HepG2 (cell line): ENCODE measurements around the gene MYL11. TPM values are rescaled to one million over a fixed set of nuclear protein-coding genes. Genes with fewer than 3 reads are reported as not detected.

Experiments used
- CEBPB ChIP-seq: IDR thresholded peaks from 2 replicates; pipeline ENCODE4 v1.6.1; 2011; ENCODE audit warnings: low read depth, low read length, improper control_type of control experiment, borderline replicate concordance
- CREM ChIP-seq, 2 experiments: sonication (generic) in 1 of 2; formaldehyde crosslinking in 1 of 2; IDR thresholded peaks; 2 replicates each; pipeline versions ENCODE4 v1.4.0 to v1.6.1; 2016 to 2020; ENCODE audit warnings: antibody characterized with exemption in 1 of 2, mild to moderate bottlenecking in 1 of 2, missing genetic modification reagents in 1 of 2
- DNMT1 ChIP-seq: sonication (generic); formaldehyde crosslinking; IDR thresholded peaks from 2 replicates; pipeline ENCODE4 v1.5.1; 2020; ENCODE audit warnings: mild to moderate bottlenecking, missing genetic modification reagents
- ERF ChIP-seq: IDR thresholded peaks from 2 replicates; pipeline ENCODE4 v1.6.1; 2018; ENCODE audit warnings: missing biosample characterization, missing genetic modification reagents
- ESRRA ChIP-seq: sonication (generic); formaldehyde crosslinking; IDR thresholded peaks from 2 replicates; pipeline ENCODE4 v1.5.1; 2020; ENCODE audit warnings: mild to moderate bottlenecking, low read depth, missing genetic modification reagents
- JDP2 ChIP-seq: sonication (generic); formaldehyde crosslinking; IDR thresholded peaks from 2 replicates; pipeline ENCODE4 v1.8.1; 2022; ENCODE audit warnings: missing genetic modification reagents, borderline replicate concordance
- KLF6 ChIP-seq: IDR thresholded peaks from 2 replicates; pipeline ENCODE4 v1.8.0; 2016; ENCODE audit warnings: missing biosample characterization, missing genetic modification reagents
- MED1 ChIP-seq: sonication (generic); formaldehyde crosslinking; IDR thresholded peaks from 2 replicates; pipeline ENCODE4 v1.4.0; 2020; ENCODE audit warnings: missing genetic modification reagents
- SALL1 ChIP-seq: sonication (generic); formaldehyde crosslinking; IDR thresholded peaks from 2 replicates; pipeline ENCODE4 v1.8.0; 2022; ENCODE audit warnings: mild to moderate bottlenecking, missing genetic modification reagents
- TGIF2 ChIP-seq: IDR thresholded peaks from 2 replicates; pipeline ENCODE4 v1.6.1; 2016; ENCODE audit warnings: control low read depth, missing compliant biosample characterization
- YEATS2 ChIP-seq: sonication (generic); formaldehyde crosslinking; IDR thresholded peaks from 2 replicates; pipeline ENCODE4 v1.4.0; 2020; ENCODE audit warnings: missing genetic modification reagents, borderline replicate concordance
- ZFAT ChIP-seq: sonication (generic); formaldehyde crosslinking; conservative IDR thresholded peaks from 2 replicates; pipeline ENCODE4 v1.8.1; 2023; ENCODE audit warnings: missing genetic modification reagents, inconsistent platforms
- ZFP36 ChIP-seq: fragments of 150-350 bp; IDR thresholded peaks from 2 replicates; pipeline ENCODE4 v1.6.1; 2018; ENCODE audit warnings: borderline replicate concordance, low read length, low read depth; ENCODE audit not compliant: partially characterized antibody
- ZNF143 ChIP-seq: sonication (generic); formaldehyde crosslinking; IDR thresholded peaks from 2 replicates; pipeline ENCODE4 v1.4.0; 2020; ENCODE audit warnings: missing genetic modification reagents
- ZNF3 ChIP-seq: IDR thresholded peaks from 2 replicates; pipeline ENCODE4 v1.7.0; 2017; ENCODE audit warnings: inconsistent platforms
- ZNF556 ChIP-seq: sonication (generic); formaldehyde crosslinking; IDR thresholded peaks from 2 replicates; pipeline ENCODE4 v1.4.0; 2020; ENCODE audit warnings: mild to moderate bottlenecking, missing genetic modification reagents, borderline replicate concordance
- ZNF737 ChIP-seq: sonication (generic); formaldehyde crosslinking; IDR thresholded peaks from 2 replicates; pipeline ENCODE4 v1.5.0; 2020; ENCODE audit warnings: missing genetic modification reagents, mild to moderate bottlenecking, borderline replicate concordance
- polyA plus RNA-seq, 8 experiments: library from polyadenylated mRNA; depleted of rRNA in 3 of 8; stranded (reverse) in 7 of 8; unstranded in 1 of 8; fragments of >200 nt; fragmentation: Illumina TruSeq in 4 of 8; extraction: Trizol in 4 of 8; gene quantifications; 2 replicates each; pipeline versions ENCODE4 v1.2.1 to v1.2.3, GENCODE V29; 2011 to 2016; ENCODE audit warnings: low read depth in 4 of 8, missing spikeins in 1 of 8, mixed read lengths in 1 of 8; ENCODE audit not compliant: insufficient read depth in 1 of 8
- total RNA-seq, 5 experiments: library from RNA; depleted of rRNA; stranded (reverse); fragments of >200 nt; fragmentation: Illumina TruSeq; extraction: Trizol; gene quantifications; 2 replicates each; pipeline ENCODE4 v1.2.3, GENCODE V29; 2016; ENCODE audit warnings: low read depth in 1 of 5
- TF ChIP-seq, protein P1 (sequence below): sonication (generic); formaldehyde crosslinking; IDR thresholded peaks from 2 replicates; pipeline ENCODE4 v1.5.0; 2020; ENCODE audit warnings: mild to moderate bottlenecking, missing genetic modification reagents
- TF ChIP-seq, protein P2 (sequence below): sonication (generic); formaldehyde crosslinking; IDR thresholded peaks from 2 replicates; pipeline ENCODE4 v1.5.0; 2020; ENCODE audit warnings: mild to moderate bottlenecking, missing genetic modification reagents, borderline replicate concordance
- TF ChIP-seq, protein P3 (sequence below): sonication (generic); formaldehyde crosslinking; IDR thresholded peaks from 2 replicates; pipeline ENCODE4 v1.8.1; 2022; ENCODE audit warnings: mild to moderate bottlenecking, missing genetic modification reagents
- TF ChIP-seq, protein P4 (sequence below): sonication (generic); formaldehyde crosslinking; IDR thresholded peaks from 2 replicates; pipeline ENCODE4 v1.8.1; 2023; ENCODE audit warnings: mild to moderate bottlenecking, missing genetic modification reagents, borderline replicate concordance
- TF ChIP-seq, protein P5 (sequence below): sonication (generic); formaldehyde crosslinking; IDR thresholded peaks from 2 replicates; pipeline ENCODE4 v1.4.0; 2020; ENCODE audit warnings: missing genetic modification reagents

The MYL11 gene
- total and polyA plus RNA-seq, 2 of the 13 experiments (the other 11 are each of a cell fraction or from before 2014, with no cell fraction given): not detected

DNA sequence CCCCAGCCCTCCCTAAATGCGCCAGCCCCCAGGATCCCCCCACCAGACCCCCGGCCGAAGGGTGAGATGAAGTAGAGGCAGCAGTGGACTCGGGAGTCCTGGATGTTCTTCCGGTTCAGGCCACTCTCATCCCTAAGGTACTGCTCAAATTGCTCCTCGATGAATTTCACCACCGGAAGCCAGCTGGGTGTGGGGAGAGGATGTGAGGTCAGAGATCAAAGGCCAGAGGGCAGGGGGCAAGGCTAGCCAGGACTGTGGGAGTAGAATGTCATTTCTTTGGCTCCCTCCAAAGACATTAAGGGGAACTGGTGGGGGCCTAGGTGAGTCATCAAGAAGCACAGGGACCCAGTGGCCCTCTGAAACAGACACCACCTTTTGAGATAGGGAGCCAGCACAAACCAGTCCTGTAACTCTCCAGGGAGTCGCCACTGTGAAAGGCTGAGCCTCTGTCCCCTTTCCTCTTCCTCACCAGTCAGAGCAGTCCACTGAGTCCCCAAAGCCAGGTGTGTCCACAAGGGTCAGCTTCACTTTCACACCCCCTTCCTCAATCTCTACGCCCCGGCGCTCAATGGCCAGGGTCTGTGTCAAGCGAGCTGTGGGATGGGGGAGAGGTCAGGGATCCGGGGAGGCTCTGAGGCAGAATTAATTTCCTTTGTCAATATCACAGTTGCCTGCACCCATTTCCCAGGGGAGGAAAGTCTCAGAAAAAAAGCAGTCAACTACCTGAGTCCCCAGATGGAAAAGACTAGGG is 6.9 kb downstream of the MYL11 start (continued):
- TF ChIP-seq, protein P1, sequence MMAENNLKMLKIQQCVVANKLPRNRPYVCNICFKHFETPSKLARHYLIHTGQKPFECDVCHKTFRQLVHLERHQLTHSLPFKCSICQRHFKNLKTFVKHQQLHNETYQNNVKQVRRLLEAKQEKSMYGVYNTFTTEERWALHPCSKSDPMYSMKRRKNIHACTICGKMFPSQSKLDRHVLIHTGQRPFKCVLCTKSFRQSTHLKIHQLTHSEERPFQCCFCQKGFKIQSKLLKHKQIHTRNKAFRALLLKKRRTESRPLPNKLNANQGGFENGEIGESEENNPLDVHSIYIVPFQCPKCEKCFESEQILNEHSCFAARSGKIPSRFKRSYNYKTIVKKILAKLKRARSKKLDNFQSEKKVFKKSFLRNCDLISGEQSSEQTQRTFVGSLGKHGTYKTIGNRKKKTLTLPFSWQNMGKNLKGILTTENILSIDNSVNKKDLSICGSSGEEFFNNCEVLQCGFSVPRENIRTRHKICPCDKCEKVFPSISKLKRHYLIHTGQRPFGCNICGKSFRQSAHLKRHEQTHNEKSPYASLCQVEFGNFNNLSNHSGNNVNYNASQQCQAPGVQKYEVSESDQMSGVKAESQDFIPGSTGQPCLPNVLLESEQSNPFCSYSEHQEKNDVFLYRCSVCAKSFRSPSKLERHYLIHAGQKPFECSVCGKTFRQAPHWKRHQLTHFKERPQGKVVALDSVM (CRISPR knock-in tag): no peak
- TF ChIP-seq CEBPB (no peak), ZNF737 (CRISPR knock-in tag) (no peak), SALL1 (CRISPR knock-in tag) (peak; percentile 28; the same call in 1 of the 2 replicates), YEATS2 (CRISPR knock-in tag) (no peak), ZFAT (CRISPR knock-in tag) (no peak), ZNF143 (CRISPR knock-in tag) (no peak), ZNF556 (CRISPR knock-in tag) (0 out of 2 replicates have a peak, but pooled peaks have one; percentile 21), ZFP36 (no peak), KLF6 (no peak), MED1 (CRISPR knock-in tag) (0 out of 2 replicates have a peak, but pooled peaks have one; percentile 39), ESRRA (CRISPR knock-in tag) (0 out of 2 replicates have a peak, but pooled peaks have one; percentile 31), ERF (no peak), ZNF3 (CRISPR knock-in tag) (peak; percentile 80; the same call in 1 of the 2 replicates), CREM (IDR thresholded peaks at IDR 0.05) (peak; percentile 68; the same call in 1 of the 2 replicates), CREM (CRISPR knock-in tag; IDR thresholded peaks at IDR 0.05) (no peak), JDP2 (CRISPR knock-in tag) (no peak), TGIF2 (CRISPR knock-in tag) (no peak), DNMT1 (no peak)
- TF ChIP-seq, protein P2, sequence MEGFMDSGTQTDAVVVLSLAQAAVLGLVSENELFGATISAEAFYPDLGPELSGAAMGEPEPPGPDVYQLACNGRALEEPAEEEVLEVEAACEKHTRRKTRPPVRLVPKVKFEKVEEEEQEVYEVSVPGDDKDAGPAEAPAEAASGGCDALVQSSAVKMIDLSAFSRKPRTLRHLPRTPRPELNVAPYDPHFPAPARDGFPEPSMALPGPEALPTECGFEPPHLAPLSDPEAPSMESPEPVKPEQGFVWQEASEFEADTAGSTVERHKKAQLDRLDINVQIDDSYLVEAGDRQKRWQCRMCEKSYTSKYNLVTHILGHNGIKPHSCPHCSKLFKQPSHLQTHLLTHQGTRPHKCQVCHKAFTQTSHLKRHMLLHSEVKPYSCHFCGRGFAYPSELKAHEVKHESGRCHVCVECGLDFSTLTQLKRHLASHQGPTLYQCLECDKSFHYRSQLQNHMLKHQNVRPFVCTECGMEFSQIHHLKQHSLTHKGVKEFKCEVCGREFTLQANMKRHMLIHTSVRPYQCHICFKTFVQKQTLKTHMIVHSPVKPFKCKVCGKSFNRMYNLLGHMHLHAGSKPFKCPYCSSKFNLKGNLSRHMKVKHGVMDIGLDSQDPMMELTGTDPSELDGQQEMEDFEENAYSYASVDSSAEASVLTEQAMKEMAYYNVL: no peak
- TF ChIP-seq, protein P3, sequence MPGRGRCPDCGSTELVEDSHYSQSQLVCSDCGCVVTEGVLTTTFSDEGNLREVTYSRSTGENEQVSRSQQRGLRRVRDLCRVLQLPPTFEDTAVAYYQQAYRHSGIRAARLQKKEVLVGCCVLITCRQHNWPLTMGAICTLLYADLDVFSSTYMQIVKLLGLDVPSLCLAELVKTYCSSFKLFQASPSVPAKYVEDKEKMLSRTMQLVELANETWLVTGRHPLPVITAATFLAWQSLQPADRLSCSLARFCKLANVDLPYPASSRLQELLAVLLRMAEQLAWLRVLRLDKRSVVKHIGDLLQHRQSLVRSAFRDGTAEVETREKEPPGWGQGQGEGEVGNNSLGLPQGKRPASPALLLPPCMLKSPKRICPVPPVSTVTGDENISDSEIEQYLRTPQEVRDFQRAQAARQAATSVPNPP (CRISPR knock-in tag): no peak
- TF ChIP-seq, protein P4, sequence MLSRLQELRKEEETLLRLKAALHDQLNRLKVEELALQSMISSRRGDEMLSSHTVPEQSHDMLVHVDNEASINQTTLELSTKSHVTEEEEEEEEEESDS (CRISPR knock-in tag): no peak
- TF ChIP-seq, protein P5, sequence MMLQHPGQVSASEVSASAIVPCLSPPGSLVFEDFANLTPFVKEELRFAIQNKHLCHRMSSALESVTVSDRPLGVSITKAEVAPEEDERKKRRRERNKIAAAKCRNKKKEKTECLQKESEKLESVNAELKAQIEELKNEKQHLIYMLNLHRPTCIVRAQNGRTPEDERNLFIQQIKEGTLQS (CRISPR knock-in tag): 0 out of 2 replicates have a peak, but pooled peaks have one; percentile 6
